IPS DF 6.9 (cell line): ENCODE measurements around the gene TENM3.

Source experiments
- DNase-seq: peaks from one replicate; pipeline ENCODE4 v3.0.0-alpha.2; 2013; ENCODE audit warnings: low read depth, low spot score
- H3K27ac ChIP-seq: one replicate; pipeline ENCODE4 v1.5.1; 2013; ENCODE audit warnings: low read length, control low read depth
- H3K27me3 ChIP-seq: 2 replicates; pipeline ENCODE4 v1.6.1; 2013; ENCODE audit warnings: mild to moderate bottlenecking, low read length; ENCODE audit not compliant: control insufficient read depth, insufficient read depth
- H3K36me3 ChIP-seq: 2 replicates; pipeline ENCODE4 v1.6.1; 2013; ENCODE audit warnings: low read length; ENCODE audit not compliant: control insufficient read depth, insufficient read depth
- H3K4me1 ChIP-seq: 2 replicates; pipeline ENCODE4 v1.6.1; 2013; ENCODE audit warnings: low read length; ENCODE audit not compliant: control insufficient read depth, insufficient read depth
- H3K4me3 ChIP-seq: 2 replicates; pipeline ENCODE4 v1.5.1; 2013; ENCODE audit warnings: mild to moderate bottlenecking, low read length
- H3K9me3 ChIP-seq: 2 replicates; pipeline ENCODE4 v1.6.1; 2013; ENCODE audit warnings: low read length, inconsistent platforms; ENCODE audit not compliant: control insufficient read depth, insufficient read depth
- WGBS: extraction: QIAGEN DNeasy Blood & Tissue Kit; methylation state at CpG from one replicate; pipeline ENCODE4 v1.1.7; 2013; ENCODE audit warnings: mixed read lengths, missing lambda C conversion rate; ENCODE audit not compliant: insufficient read length, insufficient coverage; 5-methylcytosine and 5-hydroxymethylcytosine counted together

Gene TENM3

GRCh38 chr4:182823576-182823975, 580.4 kb downstream of the TENM3 start:
- Histone ChIP-seq H3K9me3 (no peaks in the 10 kb centered on the region), H3K36me3 (no peaks in the 10 kb centered on the region), H3K4me1 (no peaks in the 10 kb centered on the region), H3K27ac (no peak overlapping the region), H3K27me3 (no peaks in the 10 kb centered on the region), H3K4me3 (no peak overlapping the region)
- WGBS = no CpG with 5 or more reads among the region's 1 CpG
- no peak for DNase-seq

GRCh38 chr4:182825003-182825402, 581.8 kb downstream of the TENM3 start:
- Histone ChIP-seq H3K9me3 (no peaks in the 10 kb centered on the region), H3K27ac (no peak overlapping the region), H3K4me3 (no peak overlapping the region), H3K4me1 (no peaks in the 10 kb centered on the region), H3K27me3 (no peaks in the 10 kb centered on the region), H3K36me3 (no peaks in the 10 kb centered on the region)
- no CpG with 5 or more reads among the region's 8 CpGs for WGBS
- DNase-seq = no peak

GRCh38 chr4:182825786-182826185, 582.6 kb downstream of the TENM3 start:
- Histone ChIP-seq H3K27ac (no peak overlapping the region), H3K4me3 (no peak overlapping the region), H3K9me3 (no peaks in the 10 kb centered on the region), H3K27me3 (no peaks in the 10 kb centered on the region), H3K36me3 (no peaks in the 10 kb centered on the region), H3K4me1 (no peaks in the 10 kb centered on the region)
- no CpG with 5 or more reads among the region's 12 CpGs for WGBS
- no peak for DNase-seq

GRCh38 chr4:182826391-182826790, 583.2 kb downstream of the TENM3 start:
- Histone ChIP-seq H3K27me3 (no peaks in the 10 kb centered on the region), H3K27ac (no peak overlapping the region), H3K4me1 (no peaks in the 10 kb centered on the region), H3K9me3 (no peaks in the 10 kb centered on the region), H3K36me3 (no peaks in the 10 kb centered on the region), H3K4me3 (no peak overlapping the region)
- WGBS = no CpG with 5 or more reads among the region's 13 CpGs
- DNase-seq = no peak

GRCh38 chr4:182827166-182827565, 584.0 kb downstream of the TENM3 start:
- no peak overlapping the region for H3K27ac ChIP-seq
- no peak overlapping the region for H3K4me3 ChIP-seq
- no peaks in the 10 kb centered on the region for H3K9me3 ChIP-seq
- H3K4me1 ChIP-seq = no peaks in the 10 kb centered on the region
- H3K36me3 ChIP-seq = no peaks in the 10 kb centered on the region
- no CpG with 5 or more reads among the region's 8 CpGs for WGBS
- no peak for DNase-seq
- H3K27me3 ChIP-seq = no peaks in the 10 kb centered on the region

- H3K27me3 ChIP-seq = no peaks in the 10 kb centered on the region
- no peaks in the 10 kb centered on the region for H3K36me3 ChIP-seq
- no peaks in the 10 kb centered on the region for H3K4me1 ChIP-seq
- WGBS = no CpG with 5 or more reads among the region's 9 CpGs
- no peak for DNase-seq
- no peak overlapping the region for H3K27ac ChIP-seq
- no peak overlapping the region for H3K4me3 ChIP-seq
- no peaks in the 10 kb centered on the region for H3K9me3 ChIP-seq
Measured at GRCh38 chr4:182827954-182828353, 584.8 kb downstream of the TENM3 start.

- Histone ChIP-seq H3K4me1 (no peaks in the 10 kb centered on the region), H3K9me3 (no peaks in the 10 kb centered on the region), H3K27ac (no peak overlapping the region), H3K36me3 (no peaks in the 10 kb centered on the region), H3K27me3 (no peaks in the 10 kb centered on the region), H3K4me3 (no peak overlapping the region)
- no CpG with 5 or more reads among the region's 17 CpGs for WGBS
- DNase-seq = no peak
Measured at GRCh38 chr4:182828360-182829025, 585.3 kb downstream of the TENM3 start.

- WGBS = no CpG with 5 or more reads among the region's 9 CpGs
Measured at GRCh38 chr4:182829196-182829595, 586.0 kb downstream of the TENM3 start.

GRCh38 chr4:182831376-182831775, 588.2 kb downstream of the TENM3 start:
- no CpG with 5 or more reads among the region's 3 CpGs for whole genome bisulfite sequencing
- H3K36me3 ChIP-seq = no peaks in the 10 kb centered on the region
- no peak overlapping the region for H3K4me3 ChIP-seq
- H3K27me3 ChIP-seq = no peaks in the 10 kb centered on the region
- H3K4me1 ChIP-seq = no peaks in the 10 kb centered on the region
- no peak for DNase-seq
- no peaks in the 10 kb centered on the region for H3K9me3 ChIP-seq
- no peak overlapping the region for H3K27ac ChIP-seq

More at GRCh38 chr4:182829196-182829595, 586.0 kb downstream of the TENM3 start:
- H3K27ac ChIP-seq = no peak overlapping the region
- H3K36me3 ChIP-seq = no peaks in the 10 kb centered on the region
- no peak overlapping the region for H3K4me3 ChIP-seq
- no peak for DNase-seq
- no peaks in the 10 kb centered on the region for H3K9me3 ChIP-seq
- H3K27me3 ChIP-seq = no peaks in the 10 kb centered on the region
- no peaks in the 10 kb centered on the region for H3K4me1 ChIP-seq

GRCh38 chr4:182832352-182833120, 589.3 kb downstream of the TENM3 start:
- Histone ChIP-seq H3K4me1 (no peaks in the 10 kb centered on the region), H3K27ac (no peak overlapping the region), H3K9me3 (no peaks in the 10 kb centered on the region), H3K36me3 (no peaks in the 10 kb centered on the region), H3K27me3 (no peaks in the 10 kb centered on the region), H3K4me3 (no peak overlapping the region)
- no CpG with 5 or more reads among the region's 3 CpGs for WGBS
- no peak for DNase-seq
